ENCODE measurements around the gene CCDC182. TPM values are rescaled to one million over a fixed set of nuclear protein-coding genes. Genes with fewer than 3 reads are reported as not detected.

The CCDC182 gene
- total and polyA plus RNA-seq, 12 donors: not detected

- no peak overlapping the region for H3K4me3 ChIP-seq
- no peak for DNase-seq
- intact Hi-C loops (cut with DNase I): no loop called here
- no peaks in the 10 kb centered on the region for H3K27me3 ChIP-seq
- H3K9me3 ChIP-seq (replicated peaks in 1 of 3): no peaks in the 10 kb centered on the region
- no peaks in the 10 kb centered on the region for H3K36me3 ChIP-seq (replicated peaks in 1 of 2)
- WGBS, 4 donors: 66 to 75% (median 73%) methylated on average over 9 to 11 of the region's 11 CpGs
- H3K27ac ChIP-seq: peak overlapping the region in 1 of 5 donors; percentile 47
- peaks cover 6 to 27% of the 10 kb centered on the region in 2 donors for H3K4me1 ChIP-seq (replicated peaks in 1 of 2)
- TF ChIP-seq POLR2A (IDR thresholded peaks at IDR 0.05) (no peak), CTCF (IDR thresholded peaks at IDR 0.05) (no peak)
Measured at GRCh38 chr17:57781386-57782061, 36.4 kb upstream of the CCDC182 start.

- Histone ChIP-seq H3K27me3 (no peaks in the 10 kb centered on the region), H3K4me1 (replicated peaks in 1 of 2) (peaks cover 6 to 27% of the 10 kb centered on the region in 2 donors), H3K4me3 (no peak overlapping the region), H3K36me3 (replicated peaks in 1 of 2) (no peaks in the 10 kb centered on the region), H3K27ac (no peak overlapping the region), H3K9me3 (replicated peaks in 1 of 3) (no peaks in the 10 kb centered on the region)
- TF ChIP-seq CTCF (IDR thresholded peaks at IDR 0.05) (no peak), POLR2A (IDR thresholded peaks at IDR 0.05) (no peak)
- WGBS, 4 donors: 41 to 54% (median 51%) methylated on average over 2 of the region's 2 CpGs
- DNase-seq: no peak
- intact Hi-C loops (cut with DNase I): no loop called here
Measured at GRCh38 chr17:57779706-57780105, 34.6 kb upstream of the CCDC182 start.

DNA sequence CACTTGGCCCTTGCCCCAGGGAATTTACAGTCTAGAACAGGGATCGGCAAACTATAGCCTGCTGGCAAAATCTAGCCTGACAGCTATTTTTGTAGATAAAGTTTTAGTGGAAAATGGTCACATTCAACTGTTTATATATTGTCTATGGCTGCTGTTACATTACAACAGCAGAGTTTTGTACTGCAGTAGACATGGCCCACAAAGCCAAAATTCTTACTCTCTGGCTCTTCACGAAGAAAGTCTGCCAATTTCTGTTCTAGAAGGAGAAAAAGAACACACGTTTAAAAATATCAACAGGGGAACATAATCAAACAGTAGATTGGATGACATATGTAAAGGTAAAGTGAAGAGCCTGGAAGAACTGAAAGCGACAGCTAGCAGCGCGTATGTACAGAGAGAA, 33.2 kb upstream of the CCDC182 start:
- H3K36me3 ChIP-seq (replicated peaks in 1 of 2): no peaks in the 10 kb centered on the region
- H3K4me3 ChIP-seq: no peak overlapping the region
- no peaks in the 10 kb centered on the region for H3K9me3 ChIP-seq (replicated peaks in 1 of 3)
- H3K4me1 ChIP-seq (replicated peaks in 1 of 2): peaks cover 6 to 22% of the 10 kb centered on the region in 2 donors
- DNase-seq: no peak
- WGBS, 4 donors: 79 to 85% (median 82%) methylated on average over 6 of the region's 6 CpGs
- intact Hi-C loops (cut with DNase I): no loop called here
- H3K27me3 ChIP-seq: no peaks in the 10 kb centered on the region
- TF ChIP-seq POLR2A (IDR thresholded peaks at IDR 0.05): no peak
- no peak for TF ChIP-seq CTCF (IDR thresholded peaks at IDR 0.05)
- H3K27ac ChIP-seq: no peak overlapping the region

DNA sequence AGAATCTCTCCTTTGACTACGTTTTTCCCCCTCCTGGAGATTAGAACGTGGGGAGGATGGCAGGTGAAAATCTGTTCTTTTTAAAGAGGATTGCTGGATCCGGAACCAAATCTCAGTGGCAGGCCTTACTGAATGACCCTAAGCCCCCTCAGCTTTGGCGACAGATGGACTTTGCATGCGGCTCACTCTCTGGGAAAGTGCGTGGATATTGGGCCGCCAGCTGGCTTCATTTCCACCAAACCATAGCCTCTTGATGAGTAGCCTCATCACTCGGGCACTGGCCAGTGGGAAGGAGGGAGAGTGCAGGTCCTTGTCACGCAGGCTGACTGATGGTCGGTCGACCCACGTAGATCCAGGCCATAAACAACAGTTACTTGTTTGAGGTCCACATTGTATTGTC, 31.3 kb upstream of the CCDC182 start:
- Histone ChIP-seq H3K36me3 (replicated peaks in 1 of 2) (no peaks in the 10 kb centered on the region), H3K27me3 (no peaks in the 10 kb centered on the region), H3K9me3 (replicated peaks in 1 of 3) (no peaks in the 10 kb centered on the region), H3K27ac (no peak overlapping the region), H3K4me1 (replicated peaks in 1 of 2) (peaks cover 0 to 3% of the 10 kb centered on the region in 2 donors), H3K4me3 (no peak overlapping the region)
- TF ChIP-seq CTCF (IDR thresholded peaks at IDR 0.05) (no peak), POLR2A (IDR thresholded peaks at IDR 0.05) (no peak)
- 91 to 97% (median 95%) methylated on average over 12 of the region's 12 CpGs for WGBS, 4 donors
- DNase-seq: no peak
- intact Hi-C loops (cut with DNase I): no loop called here
